Measurements from ENCODE around the gene S100A7. TPM values are rescaled to one million over a fixed set of nuclear protein-coding genes. Genes with fewer than 3 reads are reported as not detected.
"Not testable (repeated sequence)": the region's sequence is repeated elsewhere in the genome, so short reads cannot be mapped to it uniquely, and the experiment has no call there.

S100A7 gene
- total and polyA plus RNA-seq, 4 donors = not detected

- Histone ChIP-seq H3K9ac (ENCODE audit: low read depth in 1 of 2, low read length in 2 of 2) (no peak overlapping the region), H3K4me1 (ENCODE audit: control insufficient read depth in 4 of 4, insufficient read depth in 4 of 4, low read length in 3 of 4) (no peaks in the 10 kb centered on the region), H3K27ac (ENCODE audit: low read depth in 1 of 2, low read length in 2 of 2) (no peak overlapping the region), H3K27me3 (ENCODE audit: control insufficient read depth in 4 of 4, insufficient read depth in 4 of 4, low read length in 3 of 4) (peaks cover 0 to 3% (median 0%) of the 10 kb centered on the region in 4 donors), H3K4me3 (ENCODE audit: low read depth in 1 of 3, low read length in 3 of 3) (no peak overlapping the region), H3K9me3 (ENCODE audit: control insufficient read depth in 4 of 4, low read length in 3 of 4) (no peaks in the 10 kb centered on the region), H3K36me3 (ENCODE audit: control insufficient read depth in 4 of 4, insufficient read depth in 3 of 4, low read depth in 1 of 4, low read length in 3 of 4) (no peaks in the 10 kb centered on the region)
- WGBS = 79% methylated on average over 2 of the region's 2 CpGs
- TF ChIP-seq HNF4G (IDR thresholded peaks at IDR 0.05) (no peak), SP1 (IDR thresholded peaks at IDR 0.05) (no peak), RXRA (IDR thresholded peaks at IDR 0.05) (no peak), MAX (IDR thresholded peaks at IDR 0.05) (no peak), JUND (IDR thresholded peaks at IDR 0.05) (no peak), YY1 (IDR thresholded peaks at IDR 0.05) (no peak), NR2F2 (IDR thresholded peaks at IDR 0.05) (no peak), FOXA2 (IDR thresholded peaks at IDR 0.05) (no peak), TAF1 (conservative IDR thresholded peaks at IDR 0.05) (no peak), FOXA1 (IDR thresholded peaks at IDR 0.05) (no peak), GABPA (IDR thresholded peaks at IDR 0.05 in 1 of 2, conservative IDR thresholded peaks at IDR 0.05 in 1 of 2) (no peak), RAD21 (IDR thresholded peaks at IDR 0.05) (no peak), CTCF (IDR thresholded peaks at IDR 0.05; ENCODE audit: low read depth, low read length, missing input control) (no peak), REST (IDR thresholded peaks at IDR 0.05) (no peak), EGR1 (IDR thresholded peaks at IDR 0.05; ENCODE audit: low read depth in 2 of 2) (no peak)
- DNase-seq (ENCODE audit: low spot score) = no peak
These were observed 796 bp downstream of the S100A7 start for GRCh38 chr1:153459655-153460054.

- H3K27ac ChIP-seq (ENCODE audit: low read depth in 1 of 2, low read length in 2 of 2) = no peak overlapping the region
- TF ChIP-seq NR2F2 (IDR thresholded peaks at IDR 0.05) = no peak
- TF ChIP-seq MAX (IDR thresholded peaks at IDR 0.05) = no peak
- no peak for TF ChIP-seq HNF4G (IDR thresholded peaks at IDR 0.05)
- TF ChIP-seq RAD21 (IDR thresholded peaks at IDR 0.05) = no peak
- TF ChIP-seq FOXA1 (IDR thresholded peaks at IDR 0.05) = no peak
- TF ChIP-seq ATF3 (IDR thresholded peaks at IDR 0.05) = no peak
- no peaks in the 10 kb centered on the region for H3K36me3 ChIP-seq (ENCODE audit: control insufficient read depth in 4 of 4, insufficient read depth in 3 of 4, low read depth in 1 of 4, low read length in 3 of 4)
- no peaks in the 10 kb centered on the region for H3K9me3 ChIP-seq (ENCODE audit: control insufficient read depth in 4 of 4, low read length in 3 of 4)
- H3K4me3 ChIP-seq (ENCODE audit: low read depth in 1 of 3, low read length in 3 of 3) = no peak overlapping the region
- no peak overlapping the region for H3K9ac ChIP-seq (ENCODE audit: low read depth in 1 of 2, low read length in 2 of 2)
- H3K27me3 ChIP-seq (ENCODE audit: control insufficient read depth in 4 of 4, insufficient read depth in 4 of 4, low read length in 3 of 4) = no peaks in the 10 kb centered on the region
- no peak for DNase-seq (ENCODE audit: low spot score)
- H3K4me1 ChIP-seq (ENCODE audit: control insufficient read depth in 4 of 4, insufficient read depth in 4 of 4, low read length in 3 of 4) = no peaks in the 10 kb centered on the region
- WGBS = 50% methylated on average over 1 of the region's 1 CpG
These were observed 4.1 kb downstream of the S100A7 start for GRCh38 chr1:153456396-153456795.

GRCh38 chr1:153448851-153449250 lies 11.6 kb downstream of the S100A7 start:
- not testable (repeated sequence) for H3K4me1 ChIP-seq (ENCODE audit: control insufficient read depth in 4 of 4, insufficient read depth in 4 of 4, low read length in 3 of 4); H3K9ac ChIP-seq (ENCODE audit: low read depth in 1 of 2, low read length in 2 of 2); H3K9me3 ChIP-seq (ENCODE audit: control insufficient read depth in 4 of 4, low read length in 3 of 4); H3K27me3 ChIP-seq (ENCODE audit: control insufficient read depth in 4 of 4, insufficient read depth in 4 of 4, low read length in 3 of 4); H3K27ac ChIP-seq (ENCODE audit: low read depth in 1 of 2, low read length in 2 of 2); H3K4me3 ChIP-seq (ENCODE audit: low read depth in 1 of 3, low read length in 3 of 3); DNase-seq (ENCODE audit: low spot score); H3K36me3 ChIP-seq (ENCODE audit: control insufficient read depth in 4 of 4, insufficient read depth in 3 of 4, low read depth in 1 of 4, low read length in 3 of 4)
- 80% methylated on average over 4 of the region's 4 CpGs for WGBS

Measured in liver (tissue), 9 donors.